Measurements from ENCODE around the gene EDRF1.

DNA sequence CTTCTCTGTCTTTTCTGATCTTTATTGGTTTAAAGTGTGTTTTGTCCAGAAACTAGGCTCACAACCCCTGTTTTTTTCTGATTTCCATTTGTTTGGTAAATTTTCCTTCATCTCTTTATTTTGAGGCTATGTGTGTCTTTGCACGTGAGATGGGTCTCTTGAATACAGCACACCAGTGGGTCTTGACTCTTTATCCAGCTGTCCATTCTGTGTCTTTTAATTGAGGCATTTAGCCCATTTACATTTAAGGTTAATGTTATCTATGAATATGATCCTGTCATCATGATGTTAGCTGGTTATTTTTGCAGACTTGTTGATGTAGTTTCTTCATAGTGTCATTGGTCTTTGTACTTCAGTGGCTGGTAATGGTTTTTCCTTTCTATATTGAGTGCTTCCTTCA is 46.6 kb upstream of the EDRF1 start:
- TF ChIP-seq CTCF (IDR thresholded peaks at IDR 0.05) (no peak), POLR2A (IDR thresholded peaks at IDR 0.05; ENCODE audit: low read depth) (no peak)

Measured in esophagus muscularis mucosa (tissue), 3 donors.